Kidney capillary endothelial cell (primary cell): ENCODE results near the gene RAD51B.

Experiments
- DNase-seq: peaks from one replicate; pipeline ENCODE4 v3.0.0-alpha.2; 2018; ENCODE audit warnings: low spot score

Gene RAD51B

GRCh38 chr14:68463705-68464374 is 644.3 kb downstream of the RAD51B start:
- no peak for DNase-seq

- peak; percentile 84 for DNase-seq
Observed at GRCh38 chr14:68464711-68465110, 645.1 kb downstream of the RAD51B start.

- DNase-seq = no peak
Observed at GRCh38 chr14:68466491-68466977, 647.0 kb downstream of the RAD51B start.

- no peak for DNase-seq
Observed at GRCh38 chr14:68467425-68467824, 647.8 kb downstream of the RAD51B start.

GRCh38 chr14:68468437-68469207 is 649.0 kb downstream of the RAD51B start:
- DNase-seq = no peak

GRCh38 chr14:68469208-68469713 is 649.7 kb downstream of the RAD51B start:
- DNase-seq = no peak

- DNase-seq = no peak
Observed at GRCh38 chr14:68470361-68470760, 650.8 kb downstream of the RAD51B start.

- DNase-seq = no peak
Observed at GRCh38 chr14:68471029-68471963, 651.7 kb downstream of the RAD51B start.

- no peak for DNase-seq
Observed at GRCh38 chr14:68471964-68472508, 652.5 kb downstream of the RAD51B start.

GRCh38 chr14:68473069-68473468 is 653.5 kb downstream of the RAD51B start:
- DNase-seq = no peak

GRCh38 chr14:68473794-68474193 is 654.2 kb downstream of the RAD51B start:
- no peak for DNase-seq

GRCh38 chr14:68474741-68475140 is 655.2 kb downstream of the RAD51B start:
- DNase-seq = no peak

- no peak for DNase-seq
Observed at GRCh38 chr14:68475802-68476201, 656.2 kb downstream of the RAD51B start.

- DNase-seq = no peak
Observed at GRCh38 chr14:68476212-68477109, 656.9 kb downstream of the RAD51B start.

GRCh38 chr14:68477110-68477455 is 657.5 kb downstream of the RAD51B start:
- no peak for DNase-seq

GRCh38 chr14:68477461-68478085 is 658.0 kb downstream of the RAD51B start:
- DNase-seq = no peak

- no peak for DNase-seq
Observed at GRCh38 chr14:68479247-68479646, 659.7 kb downstream of the RAD51B start.

GRCh38 chr14:68482018-68482417 is 662.4 kb downstream of the RAD51B start:
- no peak for DNase-seq

- DNase-seq = no peak
Observed at GRCh38 chr14:68482772-68483395, 663.3 kb downstream of the RAD51B start.
